Adrenal gland (tissue), 5 donors: Measurements from ENCODE around the gene PCED1B.

Experiments
- POLR2A ChIP-seq, 2 donors: fragments of 450-650 bp; IDR thresholded peaks; one replicate each; pipeline ENCODE4 v1.6.1; 2017; ENCODE audit warnings: antibody characterized with exemption in 2 of 2, mild to moderate bottlenecking in 2 of 2, moderate library complexity in 1 of 2
- TF ChIP-seq, protein P1 (sequence below), 6 experiments: fragments of 450-650 bp in 4 of 6; fragments of 200-600 bp in 2 of 6; sonication (generic) in 1 of 6; IDR thresholded peaks; 1 replicate in 5 of 6; 2 replicates in 1 of 6; pipeline versions ENCODE4 v1.5.1 to v1.8.0; 2016 to 2021; ENCODE audit warnings: antibody characterized with exemption in 6 of 6, mild to moderate bottlenecking in 2 of 6, moderate library complexity in 1 of 6
- donor health status: DM: no; HTN: no; CAD: no.

DNA sequence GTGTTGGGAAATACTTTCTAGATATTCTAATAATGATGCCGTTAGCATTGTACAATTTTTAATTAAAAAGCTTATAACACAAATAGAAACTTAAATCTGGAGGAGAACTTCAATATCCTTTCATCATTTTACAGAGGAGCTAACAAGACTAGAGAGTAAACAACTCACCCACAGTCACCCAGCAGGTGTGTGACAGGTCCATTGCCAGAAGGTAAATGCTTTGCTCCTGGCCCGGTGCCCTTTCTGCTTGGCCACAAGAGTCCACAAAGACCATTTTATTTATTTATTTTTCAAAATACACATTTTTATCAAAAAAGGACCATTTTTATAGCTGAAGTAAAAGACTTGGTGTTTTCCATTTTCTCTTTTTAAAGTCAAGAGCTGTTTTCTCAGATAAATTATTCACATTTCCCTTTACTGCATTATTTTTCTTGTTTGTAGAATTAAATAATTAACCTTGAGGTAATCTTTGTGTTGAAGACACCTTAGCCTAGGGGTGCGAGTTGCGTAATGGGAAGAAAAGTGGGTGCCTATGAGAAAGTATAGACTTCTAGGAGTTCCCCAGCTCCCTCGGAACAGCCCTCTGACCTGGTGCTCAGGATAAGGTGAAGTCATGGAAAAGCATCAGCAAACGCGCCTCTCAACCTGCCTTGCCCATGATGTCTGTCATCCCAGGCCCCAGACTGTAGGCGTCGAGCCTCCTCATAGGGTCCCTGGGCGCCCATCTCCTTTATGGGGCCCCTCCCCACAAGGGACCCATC, 26.7 kb downstream of the PCED1B start:
- TF ChIP-seq, protein P1, sequence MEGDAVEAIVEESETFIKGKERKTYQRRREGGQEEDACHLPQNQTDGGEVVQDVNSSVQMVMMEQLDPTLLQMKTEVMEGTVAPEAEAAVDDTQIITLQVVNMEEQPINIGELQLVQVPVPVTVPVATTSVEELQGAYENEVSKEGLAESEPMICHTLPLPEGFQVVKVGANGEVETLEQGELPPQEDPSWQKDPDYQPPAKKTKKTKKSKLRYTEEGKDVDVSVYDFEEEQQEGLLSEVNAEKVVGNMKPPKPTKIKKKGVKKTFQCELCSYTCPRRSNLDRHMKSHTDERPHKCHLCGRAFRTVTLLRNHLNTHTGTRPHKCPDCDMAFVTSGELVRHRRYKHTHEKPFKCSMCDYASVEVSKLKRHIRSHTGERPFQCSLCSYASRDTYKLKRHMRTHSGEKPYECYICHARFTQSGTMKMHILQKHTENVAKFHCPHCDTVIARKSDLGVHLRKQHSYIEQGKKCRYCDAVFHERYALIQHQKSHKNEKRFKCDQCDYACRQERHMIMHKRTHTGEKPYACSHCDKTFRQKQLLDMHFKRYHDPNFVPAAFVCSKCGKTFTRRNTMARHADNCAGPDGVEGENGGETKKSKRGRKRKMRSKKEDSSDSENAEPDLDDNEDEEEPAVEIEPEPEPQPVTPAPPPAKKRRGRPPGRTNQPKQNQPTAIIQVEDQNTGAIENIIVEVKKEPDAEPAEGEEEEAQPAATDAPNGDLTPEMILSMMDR (IDR thresholded peaks at IDR 0.05): no peak
- TF ChIP-seq POLR2A (IDR thresholded peaks at IDR 0.05): no peak
